Chondrocyte (in vitro differentiated cells): ENCODE results near the gene GLDN. TPM values are rescaled to one million over a fixed set of nuclear protein-coding genes. Genes with fewer than 3 reads are reported as not detected.

Experiments used
- DNase-seq: peaks from one replicate; pipeline ENCODE4 v3.0.0; 2021; ENCODE audit warnings: mixed read lengths, low spot score
- H3K27ac Mint-ChIP-seq: one replicate; pipeline ENCODE4 v1.8.0; 2021; ENCODE audit warnings: mild to moderate bottlenecking, moderate library complexity, mixed read lengths; ENCODE audit not compliant: unreplicated experiment
- H3K27me3 Mint-ChIP-seq: 2 replicates; pipeline ENCODE4 v1.8.0; 2021; ENCODE audit warnings: low read depth, mixed read lengths
- H3K36me3 Mint-ChIP-seq: 2 replicates; pipeline ENCODE4 v1.8.0; 2021; ENCODE audit warnings: low read depth, mixed read lengths
- H3K4me1 Mint-ChIP-seq: 2 replicates; pipeline ENCODE4 v1.8.0; 2021; ENCODE audit warnings: low read depth, mild to moderate bottlenecking, mixed read lengths
- H3K4me3 Mint-ChIP-seq: one replicate; pipeline ENCODE4 v1.8.0; 2021; ENCODE audit warnings: mild to moderate bottlenecking, moderate library complexity, mixed read lengths; ENCODE audit not compliant: unreplicated experiment
- H3K9me3 Mint-ChIP-seq: 2 replicates; pipeline ENCODE4 v1.8.0; 2021; ENCODE audit warnings: low read depth, mixed read lengths
- total RNA-seq: library from RNA; stranded (reverse); gene quantifications from 3 replicates; pipeline ENCODE4 v1.2.1, GENCODE V29; 2021
- TF ChIP-seq, protein P1 (sequence below): fragments of 200-600 bp; sonication (generic); IDR thresholded peaks from 2 replicates; pipeline ENCODE4 v1.5.0; 2021; ENCODE audit warnings: antibody characterized with exemption, mild to moderate bottlenecking, moderate library complexity

GLDN gene
- total RNA-seq, 1 donor from 2014 or later: 0.35 TPM

DNA sequence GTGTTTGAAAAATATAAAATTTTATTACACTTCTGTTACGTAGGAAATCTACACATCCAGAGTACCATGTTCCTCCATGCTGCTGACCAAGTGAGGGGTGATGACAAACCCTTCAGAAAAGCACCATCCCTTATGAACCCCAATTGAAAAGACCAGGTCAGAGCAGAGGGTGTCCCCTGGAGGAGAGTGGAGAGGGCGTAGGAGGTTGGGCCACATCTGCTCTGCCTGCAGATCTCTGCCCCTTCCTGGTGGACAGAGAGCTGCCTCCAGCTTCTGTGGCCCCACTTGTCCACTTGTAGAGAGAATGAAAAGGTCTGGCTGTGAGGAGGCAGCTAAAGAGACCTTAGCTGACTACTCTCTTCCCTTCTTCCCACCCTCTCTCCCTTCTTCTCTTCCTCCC lies 55.5 kb downstream of the GLDN start:
- no peaks in the 10 kb centered on the region for H3K36me3 Mint-ChIP-seq
- peaks cover 26% of the 10 kb centered on the region for H3K27me3 Mint-ChIP-seq
- TF ChIP-seq, protein P1, sequence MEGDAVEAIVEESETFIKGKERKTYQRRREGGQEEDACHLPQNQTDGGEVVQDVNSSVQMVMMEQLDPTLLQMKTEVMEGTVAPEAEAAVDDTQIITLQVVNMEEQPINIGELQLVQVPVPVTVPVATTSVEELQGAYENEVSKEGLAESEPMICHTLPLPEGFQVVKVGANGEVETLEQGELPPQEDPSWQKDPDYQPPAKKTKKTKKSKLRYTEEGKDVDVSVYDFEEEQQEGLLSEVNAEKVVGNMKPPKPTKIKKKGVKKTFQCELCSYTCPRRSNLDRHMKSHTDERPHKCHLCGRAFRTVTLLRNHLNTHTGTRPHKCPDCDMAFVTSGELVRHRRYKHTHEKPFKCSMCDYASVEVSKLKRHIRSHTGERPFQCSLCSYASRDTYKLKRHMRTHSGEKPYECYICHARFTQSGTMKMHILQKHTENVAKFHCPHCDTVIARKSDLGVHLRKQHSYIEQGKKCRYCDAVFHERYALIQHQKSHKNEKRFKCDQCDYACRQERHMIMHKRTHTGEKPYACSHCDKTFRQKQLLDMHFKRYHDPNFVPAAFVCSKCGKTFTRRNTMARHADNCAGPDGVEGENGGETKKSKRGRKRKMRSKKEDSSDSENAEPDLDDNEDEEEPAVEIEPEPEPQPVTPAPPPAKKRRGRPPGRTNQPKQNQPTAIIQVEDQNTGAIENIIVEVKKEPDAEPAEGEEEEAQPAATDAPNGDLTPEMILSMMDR: no peak
- no peaks in the 10 kb centered on the region for H3K4me1 Mint-ChIP-seq
- H3K9me3 Mint-ChIP-seq: no peaks in the 10 kb centered on the region
- DNase-seq: no peak
- H3K27ac Mint-ChIP-seq: no peak overlapping the region
- H3K4me3 Mint-ChIP-seq: no peak overlapping the region

DNA sequence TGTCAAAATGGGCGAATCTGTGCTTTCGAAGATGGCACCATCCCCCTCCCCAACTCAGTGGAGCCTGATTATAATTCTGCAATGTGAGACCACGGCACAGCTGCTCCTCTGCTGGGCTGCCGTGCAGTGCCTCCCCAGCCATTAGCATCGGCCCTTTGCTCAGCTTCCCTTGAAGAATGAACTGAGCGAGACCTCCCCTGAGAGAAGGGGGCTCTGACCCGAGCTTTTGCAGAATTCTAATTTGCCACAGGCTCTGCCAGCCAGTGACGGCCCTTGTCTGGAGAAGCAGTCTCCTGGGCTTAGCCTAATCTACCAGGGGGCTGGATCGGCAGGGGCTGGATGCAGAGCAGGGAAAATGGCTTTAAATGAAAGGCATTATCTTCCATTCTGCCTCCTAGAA lies 57.2 kb downstream of the GLDN start:
- H3K27me3 Mint-ChIP-seq: peaks cover 26% of the 10 kb centered on the region
- no peak for DNase-seq

DNA sequence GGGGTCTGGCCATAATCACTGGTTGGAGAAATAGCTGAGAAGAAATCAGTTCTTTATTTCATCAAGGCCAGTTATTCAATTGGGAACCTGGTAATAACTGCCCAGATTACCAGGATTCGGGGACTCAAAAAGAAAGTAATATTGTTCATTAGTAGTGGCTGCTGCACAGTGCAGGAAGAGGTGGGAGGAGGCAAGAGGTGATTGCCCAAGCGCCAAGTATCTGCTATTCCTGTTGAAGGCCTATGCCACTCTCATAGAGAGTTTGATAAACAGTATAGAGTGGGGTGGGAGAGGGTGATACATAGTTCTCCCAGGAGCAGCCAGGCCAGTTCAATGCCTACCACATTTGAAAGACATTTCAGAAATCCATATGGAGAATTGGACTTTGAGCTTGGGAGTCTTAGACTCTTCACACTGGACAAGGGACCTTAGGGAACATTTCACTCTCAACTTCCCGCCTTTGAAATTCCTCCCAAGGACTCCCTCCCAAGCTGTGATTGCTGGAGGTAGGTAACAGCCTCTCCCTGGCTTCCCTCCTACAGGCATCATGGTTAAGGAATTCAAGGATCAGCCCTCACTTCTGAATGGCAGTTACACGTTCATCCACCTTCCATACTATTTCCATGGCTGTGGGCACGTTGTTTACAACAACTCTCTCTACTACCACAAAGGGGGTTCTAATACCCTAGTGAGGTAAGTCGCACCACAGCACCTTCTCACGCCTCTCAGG lies 59.8 kb downstream of the GLDN start:
- no peak overlapping the region for H3K4me3 Mint-ChIP-seq
- no peak overlapping the region for H3K27ac Mint-ChIP-seq
- TF ChIP-seq, protein P1: no peak
- no peaks in the 10 kb centered on the region for H3K4me1 Mint-ChIP-seq
- no peaks in the 10 kb centered on the region for H3K9me3 Mint-ChIP-seq
- no peaks in the 10 kb centered on the region for H3K36me3 Mint-ChIP-seq
- DNase-seq: no peak
- peaks cover 30% of the 10 kb centered on the region for H3K27me3 Mint-ChIP-seq

More for the DNA sequence above, 57.2 kb downstream of the GLDN start:
- H3K4me3 Mint-ChIP-seq: no peak overlapping the region
- no peaks in the 10 kb centered on the region for H3K36me3 Mint-ChIP-seq
- H3K27ac Mint-ChIP-seq: no peak overlapping the region
- no peaks in the 10 kb centered on the region for H3K4me1 Mint-ChIP-seq
- H3K9me3 Mint-ChIP-seq: no peaks in the 10 kb centered on the region
- TF ChIP-seq, protein P1: no peak

DNA sequence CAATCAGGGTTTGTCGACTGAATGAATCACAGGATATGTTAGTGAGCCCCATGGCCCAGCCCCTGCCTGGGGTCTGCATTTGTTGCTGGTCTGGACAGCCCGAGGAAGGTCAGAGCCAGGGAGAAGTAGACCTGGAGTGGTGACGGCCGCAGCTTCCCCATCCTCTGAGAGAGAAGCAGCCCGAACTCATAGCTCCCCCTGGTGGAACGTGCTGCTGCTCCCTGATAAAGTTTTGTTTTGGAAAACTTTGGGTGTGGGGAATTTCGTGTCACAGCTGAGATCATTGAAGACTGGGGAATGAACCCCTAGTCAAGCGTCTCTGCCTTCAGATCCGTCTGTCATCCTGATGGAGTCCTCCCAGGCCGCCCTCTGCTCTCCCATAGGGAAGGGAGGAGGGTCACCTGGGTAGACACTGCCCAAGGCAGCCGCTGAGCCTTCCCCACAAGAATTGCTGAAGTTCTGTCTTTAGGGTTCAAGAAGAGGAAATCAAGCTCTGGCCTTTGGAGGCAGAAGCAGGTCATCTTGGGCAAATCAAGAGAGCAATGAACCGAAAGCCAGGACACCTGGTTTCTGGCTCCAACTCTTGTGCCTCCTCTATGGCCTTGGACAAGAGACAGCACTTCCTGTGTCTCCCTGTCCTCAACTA lies 60.5 kb downstream of the GLDN start:
- no peaks in the 10 kb centered on the region for H3K4me1 Mint-ChIP-seq
- H3K27ac Mint-ChIP-seq: no peak overlapping the region
- H3K4me3 Mint-ChIP-seq: no peak overlapping the region
- H3K27me3 Mint-ChIP-seq: peaks cover 29% of the 10 kb centered on the region
- no peak for DNase-seq
- H3K36me3 Mint-ChIP-seq: no peaks in the 10 kb centered on the region
- no peaks in the 10 kb centered on the region for H3K9me3 Mint-ChIP-seq
- TF ChIP-seq, protein P1: peak; percentile 78

DNA sequence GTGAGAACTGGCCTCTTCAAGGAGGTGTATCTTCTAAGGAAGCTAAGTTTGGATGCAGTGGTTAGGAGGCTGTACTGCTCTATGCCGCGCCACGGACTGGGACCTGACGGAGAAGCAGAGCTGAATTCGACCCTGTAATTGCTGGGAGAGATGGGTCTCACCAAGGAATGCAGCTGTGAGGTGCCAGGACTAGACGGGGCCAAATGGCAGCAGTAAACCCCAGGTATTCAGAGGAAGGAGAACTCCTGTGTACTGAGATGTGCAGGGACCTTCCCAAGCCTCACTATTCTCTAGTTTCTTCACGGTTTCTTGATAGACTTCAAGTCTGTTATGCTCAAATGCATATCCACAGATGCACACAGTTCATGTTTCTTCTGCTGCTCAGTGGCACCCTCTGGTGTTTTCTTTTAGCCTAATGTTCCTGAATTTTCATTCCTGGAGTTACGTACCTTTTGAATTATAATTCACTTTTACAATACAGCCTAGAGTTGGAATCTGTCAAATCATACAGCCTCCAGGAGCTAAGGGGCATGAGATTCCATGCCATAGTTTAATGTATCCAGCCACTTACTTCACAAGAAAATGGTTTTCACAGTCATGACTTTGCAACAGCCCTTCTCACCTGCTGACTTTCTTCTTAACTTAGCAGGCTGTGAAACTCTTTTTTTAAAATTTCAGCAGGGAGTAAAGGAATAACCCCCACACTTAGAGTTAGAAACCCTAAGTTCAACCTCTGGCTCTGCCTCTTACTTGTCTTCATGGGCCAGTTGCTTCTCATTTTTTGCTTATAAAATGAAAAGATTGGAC lies 61.8 kb downstream of the GLDN start:
- no peaks in the 10 kb centered on the region for H3K9me3 Mint-ChIP-seq
- TF ChIP-seq, protein P1: peak; percentile 83
- no peaks in the 10 kb centered on the region for H3K4me1 Mint-ChIP-seq
- H3K36me3 Mint-ChIP-seq: no peaks in the 10 kb centered on the region
- peaks cover 20% of the 10 kb centered on the region for H3K27me3 Mint-ChIP-seq
- H3K27ac Mint-ChIP-seq: no peak overlapping the region
- no peak for DNase-seq
- H3K4me3 Mint-ChIP-seq: no peak overlapping the region
